ENCODE measurements around the gene SHE.

- TF ChIP-seq EZH2phosphoT487 (IDR thresholded peaks at IDR 0.05; ENCODE audit: borderline replicate concordance) (no peak), CTCF (conservative IDR thresholded peaks at IDR 0.05; ENCODE audit: low read length) (no peak)
Observed at GRCh38 chr1:154512760-154513159, 10.5 kb upstream of the SHE start.

Data from Loucy (cell line).